Fibroblast of lung (primary cell): ENCODE data around the gene RSF1. TPM values are rescaled to one million over a fixed set of nuclear protein-coding genes. Genes with fewer than 3 reads are reported as not detected.
"Not testable (repeated sequence)": the region's sequence is repeated elsewhere in the genome, so short reads cannot be mapped to it uniquely, and the experiment has no call there.

Source experiments
- DNase-seq, 2 donors: peaks; one replicate each; pipeline versions ENCODE4 v3.0.0 to v3.0.0-alpha.2; 2010; ENCODE audit warnings: low read depth in 2 of 2
- H2AFZ ChIP-seq: 2 replicates; pipeline ENCODE4 v1.5.1; 2012; ENCODE audit warnings: low read length, control low read depth, inconsistent platforms
- H3K27ac ChIP-seq: 2 replicates; pipeline ENCODE4 v1.5.1; 2011; ENCODE audit warnings: low read length, control low read depth; ENCODE audit not compliant: insufficient read depth
- H3K27me3 ChIP-seq: 2 replicates; pipeline ENCODE4 v1.5.1; 2011; ENCODE audit warnings: mild to moderate bottlenecking, low read length; ENCODE audit not compliant: control insufficient read depth, insufficient read depth
- H3K36me3 ChIP-seq: 2 replicates; pipeline ENCODE4 v1.5.1; 2011; ENCODE audit warnings: low read length; ENCODE audit not compliant: control insufficient read depth, insufficient read depth
- H3K4me1 ChIP-seq: 2 replicates; pipeline ENCODE4 v1.5.1; 2011; ENCODE audit warnings: low read length; ENCODE audit not compliant: control insufficient read depth, insufficient read depth; ENCODE audit errors: extremely low read depth
- H3K4me2 ChIP-seq: 2 replicates; pipeline ENCODE4 v1.5.1; 2011; ENCODE audit warnings: low read length, control low read depth; ENCODE audit not compliant: insufficient read depth; ENCODE audit errors: extremely low read depth
- H3K4me3 ChIP-seq, 4 experiments: fragments of 200-600 bp in 1 of 4; sonication (generic) in 1 of 4; replicated peaks in 1 of 4; 2 replicates each; pipeline ENCODE4 v1.5.1; 2011 to 2016; ENCODE audit warnings: low read length in 4 of 4, low read depth in 3 of 4, mild to moderate bottlenecking in 3 of 4, control low read depth in 2 of 4, inconsistent platforms in 1 of 4, mixed read lengths in 1 of 4; ENCODE audit not compliant: insufficient read depth in 1 of 4; ENCODE audit errors: control extremely low read depth in 1 of 4
- H3K79me2 ChIP-seq: 2 replicates; pipeline ENCODE4 v1.5.1; 2012; ENCODE audit warnings: mild to moderate bottlenecking, low read length, inconsistent platforms; ENCODE audit not compliant: control insufficient read depth, insufficient read depth
- H3K9ac ChIP-seq: 2 replicates; pipeline ENCODE4 v1.5.1; 2011; ENCODE audit warnings: mild to moderate bottlenecking, low read length, control low read depth; ENCODE audit not compliant: insufficient read depth
- H3K9me3 ChIP-seq: 2 replicates; pipeline ENCODE4 v1.5.1; 2012; ENCODE audit warnings: low read depth, low read length; ENCODE audit not compliant: control insufficient read depth, insufficient read depth
- H4K20me1 ChIP-seq: 2 replicates; pipeline ENCODE4 v1.5.1; 2011; ENCODE audit warnings: low read length; ENCODE audit not compliant: control insufficient read depth, insufficient read depth; ENCODE audit errors: extremely low read depth
- EZH2 ChIP-seq: IDR thresholded peaks from 2 replicates; pipeline ENCODE4 v1.5.1; 2012; ENCODE audit warnings: low read length, control low read depth, mild to moderate bottlenecking; ENCODE audit errors: missing control alignments
- polyA plus RNA-seq, 2 donors: library from polyadenylated mRNA; depleted of rRNA in 1 of 2; stranded (reverse) in 1 of 2; unstranded in 1 of 2; fragments of >200 nt; gene quantifications; 2 replicates each; pipeline ENCODE4 v1.2.1, GENCODE V29; 2011 to 2012; ENCODE audit warnings: missing spikeins in 1 of 2
- total RNA-seq: library from RNA; depleted of rRNA; stranded (reverse); fragments of >200 nt; gene quantifications from 2 replicates; pipeline ENCODE4 v1.2.1, GENCODE V29; 2014
- TF ChIP-seq, protein P1 (sequence below), 2 donors: IDR thresholded peaks in 1 of 2; conservative IDR thresholded peaks in 1 of 2; 1 replicate in 1 of 2; 2 replicates in 1 of 2; pipeline ENCODE4 v1.5.1; 2011 to 2012; ENCODE audit warnings: low read length in 2 of 2, control low read depth in 1 of 2, inconsistent platforms in 1 of 2, low read depth in 1 of 2, mild to moderate bottlenecking in 1 of 2

RSF1 gene
- total and polyA plus RNA-seq, 2 donors (not counting 1 experiment from before 2014, with no cell fraction given), result 27.5 to 38.1 TPM

DNA sequence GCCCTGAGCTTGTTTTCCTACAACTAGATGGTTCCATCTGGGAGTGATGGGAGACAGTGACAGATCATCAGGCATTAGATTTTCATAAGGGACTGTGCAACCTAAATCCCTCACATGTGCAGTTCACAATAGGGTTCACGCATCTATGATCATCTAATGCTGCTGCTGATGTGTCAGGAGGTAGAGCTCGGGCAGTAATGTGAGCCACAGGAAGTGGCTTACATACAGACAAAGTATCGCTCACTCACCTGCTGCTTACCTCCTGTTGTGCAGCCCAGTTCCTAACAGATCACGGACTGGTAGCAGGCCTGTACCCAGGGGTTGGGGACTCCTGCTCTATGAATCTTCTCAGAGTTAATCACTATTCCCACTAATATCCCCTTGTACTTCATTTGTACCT lies 12.8 kb upstream of the RSF1 start:
- H2AFZ ChIP-seq, result no peak overlapping the region
- no peaks in the 10 kb centered on the region for H3K9me3 ChIP-seq

GRCh38 chr11:77828926-77829325 lies 8.4 kb upstream of the RSF1 start:
- Histone ChIP-seq H3K9ac (no peak overlapping the region), H3K27me3 (no peaks in the 10 kb centered on the region), H3K36me3 (no peaks in the 10 kb centered on the region), H3K9me3 (no peaks in the 10 kb centered on the region), H3K4me2 (no peak overlapping the region), H3K27ac (no peak overlapping the region), H3K4me3 (no peak overlapping the region), H3K79me2 (no peaks in the 10 kb centered on the region), H3K4me1 (no peaks in the 10 kb centered on the region), H4K20me1 (no peaks in the 10 kb centered on the region), H2AFZ (no peak overlapping the region)
- no peak for DNase-seq
- no peak for TF ChIP-seq EZH2
- TF ChIP-seq, protein P1, sequence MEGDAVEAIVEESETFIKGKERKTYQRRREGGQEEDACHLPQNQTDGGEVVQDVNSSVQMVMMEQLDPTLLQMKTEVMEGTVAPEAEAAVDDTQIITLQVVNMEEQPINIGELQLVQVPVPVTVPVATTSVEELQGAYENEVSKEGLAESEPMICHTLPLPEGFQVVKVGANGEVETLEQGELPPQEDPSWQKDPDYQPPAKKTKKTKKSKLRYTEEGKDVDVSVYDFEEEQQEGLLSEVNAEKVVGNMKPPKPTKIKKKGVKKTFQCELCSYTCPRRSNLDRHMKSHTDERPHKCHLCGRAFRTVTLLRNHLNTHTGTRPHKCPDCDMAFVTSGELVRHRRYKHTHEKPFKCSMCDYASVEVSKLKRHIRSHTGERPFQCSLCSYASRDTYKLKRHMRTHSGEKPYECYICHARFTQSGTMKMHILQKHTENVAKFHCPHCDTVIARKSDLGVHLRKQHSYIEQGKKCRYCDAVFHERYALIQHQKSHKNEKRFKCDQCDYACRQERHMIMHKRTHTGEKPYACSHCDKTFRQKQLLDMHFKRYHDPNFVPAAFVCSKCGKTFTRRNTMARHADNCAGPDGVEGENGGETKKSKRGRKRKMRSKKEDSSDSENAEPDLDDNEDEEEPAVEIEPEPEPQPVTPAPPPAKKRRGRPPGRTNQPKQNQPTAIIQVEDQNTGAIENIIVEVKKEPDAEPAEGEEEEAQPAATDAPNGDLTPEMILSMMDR (conservative IDR thresholded peaks at IDR 0.05 in 1 of 2, IDR thresholded peaks at IDR 0.05 in 1 of 2; ENCODE audit: low read depth in 1 of 2, low read length in 2 of 2), result no peak

More for the DNA sequence above, 12.8 kb upstream of the RSF1 start:
- Histone ChIP-seq H3K9ac (no peak overlapping the region), H3K4me3 (no peak overlapping the region), H3K4me2 (no peak overlapping the region), H3K79me2 (no peaks in the 10 kb centered on the region), H4K20me1 (no peaks in the 10 kb centered on the region), H3K36me3 (no peaks in the 10 kb centered on the region), H3K27ac (no peak overlapping the region), H3K4me1 (no peaks in the 10 kb centered on the region), H3K27me3 (no peaks in the 10 kb centered on the region)
- DNase-seq, result no peak
- TF ChIP-seq, protein P1 (conservative IDR thresholded peaks at IDR 0.05 in 1 of 2, IDR thresholded peaks at IDR 0.05 in 1 of 2; ENCODE audit: low read depth in 1 of 2, low read length in 2 of 2), result no peak
- no peak for TF ChIP-seq EZH2

- H3K4me3 ChIP-seq, result peak overlapping the region in 3 of 4 experiments; percentile 3 to 27 (median 7)
- peak overlapping the region; percentile 70 for H3K4me2 ChIP-seq
- peaks cover 3% of the 10 kb centered on the region for H4K20me1 ChIP-seq
- TF ChIP-seq, protein P1 (conservative IDR thresholded peaks at IDR 0.05 in 1 of 2, IDR thresholded peaks at IDR 0.05 in 1 of 2; ENCODE audit: low read depth in 1 of 2, low read length in 2 of 2), result no peak
- TF ChIP-seq EZH2, result no peak
- peaks cover 19% of the 10 kb centered on the region for H3K79me2 ChIP-seq
- H3K27me3 ChIP-seq, result no peaks in the 10 kb centered on the region
- DNase-seq, result peak; percentile 47 to 58
- H3K27ac ChIP-seq, result no peak overlapping the region
- peak overlapping the region; percentile 41 for H2AFZ ChIP-seq
- H3K4me1 ChIP-seq, result no peaks in the 10 kb centered on the region
- H3K36me3 ChIP-seq, result no peaks in the 10 kb centered on the region
- no peak overlapping the region for H3K9ac ChIP-seq
- H3K9me3 ChIP-seq, result no peaks in the 10 kb centered on the region
Observed at GRCh38 chr11:77823775-77824174, 3.3 kb upstream of the RSF1 start.

- H3K79me2 ChIP-seq, result peaks cover 35% of the 10 kb centered on the region
- not testable (repeated sequence) for H3K27ac ChIP-seq
Observed at GRCh38 chr11:77822126-77822525, 1.6 kb upstream of the RSF1 start.

More at GRCh38 chr11:77822126-77822525, 1.6 kb upstream of the RSF1 start:
- peak overlapping the region; percentile 99 for H3K4me2 ChIP-seq
- peak overlapping the region; percentile 86 to 98 (median 96) for H3K4me3 ChIP-seq
- H3K4me1 ChIP-seq, H3K27me3 ChIP-seq, DNase-seq, H4K20me1 ChIP-seq, H2AFZ ChIP-seq, H3K9me3 ChIP-seq, H3K9ac ChIP-seq, H3K36me3 ChIP-seq: not testable (repeated sequence)
